Measurements from ENCODE around the gene C12orf76.
"Not testable (repeated sequence)": the region's sequence is repeated elsewhere in the genome, so short reads cannot be mapped to it uniquely, and the experiment has no call there.

Gene C12orf76

DNA sequence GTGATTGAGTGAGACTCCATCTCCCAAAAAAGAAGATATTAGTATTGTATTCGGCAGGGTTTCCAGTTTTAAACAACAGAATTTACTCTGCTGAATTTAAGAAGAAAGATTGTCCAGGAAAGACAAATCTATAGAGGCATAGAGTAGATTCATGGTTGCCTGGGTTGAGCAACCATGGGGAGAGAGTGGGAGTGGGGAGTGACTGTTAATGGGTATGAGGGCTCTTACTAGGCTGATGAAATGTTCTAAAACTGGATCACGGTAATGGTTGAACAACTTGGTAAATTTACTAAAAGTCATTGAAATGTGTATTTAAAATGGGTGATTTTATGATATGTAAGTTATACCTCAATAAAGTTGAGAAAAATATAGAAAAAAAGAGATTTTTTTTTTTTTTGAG is 13.9 kb upstream of the C12orf76 start:
- no peak for DNase-seq

DNA sequence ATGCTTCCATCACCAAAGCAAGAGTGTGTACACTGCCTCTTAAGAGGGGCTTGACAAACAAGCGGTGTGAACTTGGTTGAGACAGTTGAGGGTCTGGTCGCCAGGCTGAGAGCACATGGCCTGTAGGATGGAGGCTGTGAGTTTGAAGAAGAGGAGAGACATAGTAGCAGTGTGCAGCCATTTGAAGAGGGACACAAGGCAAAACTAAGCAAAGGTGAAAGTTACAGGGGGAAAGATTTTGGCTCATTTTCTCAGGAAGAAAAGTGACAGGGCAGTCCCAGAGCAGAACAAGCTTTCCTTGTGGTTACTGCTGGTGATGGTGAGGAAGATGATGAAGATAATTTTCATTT is 11.3 kb upstream of the C12orf76 start:
- no peak for DNase-seq

DNA sequence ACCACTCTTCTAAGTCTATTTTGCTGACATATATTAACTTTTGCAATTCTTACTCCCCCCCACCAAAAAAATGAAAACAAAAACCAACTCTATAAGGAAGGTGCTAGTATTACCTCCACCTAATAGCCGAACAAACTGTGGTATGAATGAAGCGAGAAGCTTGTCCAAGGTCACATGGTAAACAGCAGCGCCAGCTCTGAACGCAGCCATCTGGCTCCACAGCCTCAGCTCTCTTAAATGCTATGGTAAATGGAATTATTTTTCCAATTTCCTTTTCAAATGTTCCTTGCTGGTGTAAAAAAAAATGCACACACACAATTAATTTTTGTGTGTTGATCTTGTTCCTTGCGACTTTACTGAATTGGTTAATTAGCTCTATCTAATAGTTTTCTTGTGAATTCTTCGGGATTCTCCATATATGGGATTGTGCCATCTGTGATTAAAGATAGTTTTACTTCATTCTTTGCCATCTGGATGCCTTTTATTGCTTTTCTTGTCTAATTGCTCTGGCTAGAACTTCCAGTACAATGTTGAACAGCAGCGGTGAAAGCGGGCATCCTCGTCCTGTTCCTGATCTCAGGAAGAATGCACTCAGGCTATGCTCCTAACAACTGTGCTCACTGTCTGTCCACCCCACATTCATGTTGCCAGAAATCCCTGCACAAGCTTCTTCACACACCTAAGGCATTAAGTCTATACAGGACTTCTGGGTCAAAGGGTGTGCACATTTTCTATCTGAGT is 10.7 kb upstream of the C12orf76 start:
- no peak for DNase-seq

DNA sequence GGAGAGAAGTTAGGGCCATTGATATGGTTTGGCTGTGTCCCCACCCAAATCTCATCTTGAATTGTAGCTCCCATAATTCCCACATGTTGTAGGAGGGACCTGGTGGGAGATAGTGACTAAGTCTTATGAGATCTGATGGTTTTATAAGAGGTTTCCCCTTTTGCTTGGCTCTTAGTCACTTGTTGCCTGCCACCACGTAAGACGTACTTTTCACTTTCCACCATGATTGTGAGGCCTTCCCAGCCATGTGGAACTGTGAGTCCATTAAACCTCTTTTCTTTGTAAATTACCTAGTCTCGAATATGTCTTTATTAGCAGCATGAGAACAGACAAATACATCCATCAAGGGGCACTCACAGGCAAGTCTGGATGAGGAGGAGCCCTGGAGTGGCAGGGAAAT is 8.3 kb upstream of the C12orf76 start:
- DNase-seq, result not testable (repeated sequence)

DNA sequence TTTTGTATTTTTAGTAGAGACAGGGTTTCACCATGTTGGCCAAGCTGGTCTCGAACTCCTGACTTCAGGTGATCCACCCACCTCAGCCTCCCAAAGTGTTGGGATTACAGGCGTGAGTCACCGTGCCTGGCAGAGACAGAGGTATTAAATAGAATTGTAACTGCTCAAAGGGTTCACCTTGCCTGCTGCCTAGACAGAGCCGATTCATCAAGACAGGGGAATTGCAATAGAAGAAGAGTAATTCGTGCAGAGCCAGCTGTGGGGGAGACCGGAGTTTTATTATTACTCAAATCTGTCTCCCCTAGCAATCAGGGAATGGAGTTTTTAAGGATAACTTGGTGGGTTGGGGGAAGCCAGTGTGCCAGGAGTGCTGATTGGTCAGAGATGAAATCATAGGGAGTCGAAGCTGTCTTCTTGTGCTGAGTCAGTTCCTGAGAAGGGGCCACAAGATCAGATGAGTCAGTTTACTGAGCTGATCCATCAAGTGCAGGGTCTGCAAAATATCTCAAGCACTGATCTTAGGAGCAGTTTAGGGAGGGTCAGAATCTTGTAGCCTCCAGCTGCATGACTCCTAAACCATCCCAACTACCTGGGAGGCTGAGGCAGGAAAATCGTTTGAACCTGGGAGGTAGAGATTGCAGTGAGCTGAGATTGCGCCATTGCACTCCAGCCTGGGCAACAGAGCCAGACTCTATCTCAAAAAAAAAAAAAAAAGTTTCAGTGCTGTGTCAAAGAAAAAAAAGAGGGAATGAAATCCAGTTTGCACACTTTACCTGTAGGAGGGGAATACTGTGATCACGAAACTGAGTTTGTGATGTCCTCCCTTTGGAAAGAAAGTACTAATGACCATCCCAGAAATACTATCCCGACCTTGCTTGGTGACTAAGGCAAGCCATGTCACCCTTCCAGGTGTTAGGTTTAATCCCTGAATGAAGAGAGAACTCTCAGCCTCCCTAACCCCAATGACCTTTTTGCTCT is 7.3 kb upstream of the C12orf76 start:
- not testable (repeated sequence) for DNase-seq

DNA sequence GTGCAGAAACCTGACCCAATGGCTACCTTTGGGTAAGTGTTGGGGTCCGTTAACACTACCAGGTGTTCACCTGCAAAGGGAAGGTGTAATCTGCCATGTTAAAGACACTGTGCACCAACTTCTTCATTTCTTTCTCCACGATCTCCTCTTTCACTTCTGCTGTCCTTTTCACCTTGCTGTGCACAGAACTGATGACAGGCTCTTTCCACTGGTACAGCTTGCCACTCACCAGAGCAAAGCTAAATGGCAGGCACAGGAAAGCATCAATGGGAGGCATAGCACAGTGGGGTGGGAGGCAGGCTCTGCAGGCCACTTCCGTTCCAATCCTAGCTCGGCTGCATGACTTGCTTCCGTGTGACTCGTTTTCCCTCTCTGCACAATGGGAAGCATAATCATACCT is 2.6 kb upstream of the C12orf76 start:
- DNase-seq, result no peak

DNA sequence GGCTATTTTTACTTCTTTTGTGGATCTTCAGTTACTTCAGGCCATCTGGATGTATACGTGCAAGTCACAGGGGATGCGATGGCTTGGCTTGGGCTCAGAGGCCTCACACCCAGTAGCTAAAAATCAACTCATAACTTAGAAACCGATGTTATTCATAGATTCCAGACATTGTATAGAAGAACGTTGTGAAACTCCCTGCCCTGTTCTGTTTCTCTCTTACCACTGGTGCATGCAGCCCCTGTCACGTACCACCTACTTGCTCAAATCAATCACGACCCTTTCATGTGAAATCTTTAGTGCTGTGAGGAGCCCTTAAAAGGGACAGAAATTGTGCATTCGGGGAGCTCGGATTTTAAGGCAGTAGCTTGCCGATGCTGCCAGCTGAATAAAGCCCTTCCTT is 1.3 kb upstream of the C12orf76 start:
- not testable (repeated sequence) for DNase-seq

DNA sequence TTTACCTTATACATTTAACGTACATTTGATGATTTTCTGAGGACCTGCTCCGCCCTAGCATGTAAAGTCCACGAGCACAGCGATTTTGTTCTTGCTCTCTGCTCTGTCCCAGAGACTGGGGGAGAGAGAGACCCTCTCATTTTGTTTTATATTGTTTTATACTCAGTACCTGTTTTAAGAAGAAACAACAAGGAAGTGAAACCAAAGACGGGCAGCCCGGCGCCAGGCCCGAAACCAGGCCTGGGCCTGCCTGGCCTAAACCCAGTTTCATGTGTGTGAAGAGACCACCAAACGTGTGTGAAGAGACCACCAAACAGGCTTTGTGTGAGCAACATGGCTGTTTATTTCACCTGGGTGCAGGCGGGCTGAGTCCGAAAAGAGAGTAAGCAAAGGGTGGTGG is 712 bp upstream of the C12orf76 start:
- DNase-seq, result not testable (repeated sequence)

DNA sequence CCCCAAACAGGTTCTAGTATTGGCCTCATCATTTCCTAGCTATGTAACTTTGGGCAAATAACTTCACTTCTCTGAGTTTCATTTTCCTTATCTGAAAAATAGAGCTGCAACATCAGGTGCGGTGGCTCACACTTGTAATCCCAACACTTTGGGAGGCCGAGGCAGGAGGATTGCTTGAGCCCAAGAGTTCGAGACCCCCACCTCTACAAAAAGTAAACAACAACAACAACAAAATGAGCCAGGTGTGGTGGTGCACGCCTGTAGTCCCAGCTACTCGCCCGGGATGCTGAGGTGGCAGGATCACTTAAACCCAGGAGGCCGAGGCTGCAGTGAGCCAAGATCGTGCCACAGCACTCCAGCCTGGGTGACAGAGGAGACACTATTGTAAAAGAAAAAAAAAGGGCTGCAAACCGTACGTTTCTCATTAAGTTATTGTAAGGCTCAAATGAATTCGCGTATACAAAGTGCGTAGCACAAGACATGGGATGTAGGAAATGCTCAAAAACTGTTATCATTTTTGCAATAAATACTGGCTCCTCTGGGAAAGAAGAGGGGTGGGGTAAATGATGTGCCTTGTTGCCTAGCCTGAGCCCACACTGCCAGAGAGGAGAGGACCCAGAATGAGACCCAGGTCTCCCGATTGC is 903 bp downstream of the C12orf76 start:
- no peak for DNase-seq

DNA sequence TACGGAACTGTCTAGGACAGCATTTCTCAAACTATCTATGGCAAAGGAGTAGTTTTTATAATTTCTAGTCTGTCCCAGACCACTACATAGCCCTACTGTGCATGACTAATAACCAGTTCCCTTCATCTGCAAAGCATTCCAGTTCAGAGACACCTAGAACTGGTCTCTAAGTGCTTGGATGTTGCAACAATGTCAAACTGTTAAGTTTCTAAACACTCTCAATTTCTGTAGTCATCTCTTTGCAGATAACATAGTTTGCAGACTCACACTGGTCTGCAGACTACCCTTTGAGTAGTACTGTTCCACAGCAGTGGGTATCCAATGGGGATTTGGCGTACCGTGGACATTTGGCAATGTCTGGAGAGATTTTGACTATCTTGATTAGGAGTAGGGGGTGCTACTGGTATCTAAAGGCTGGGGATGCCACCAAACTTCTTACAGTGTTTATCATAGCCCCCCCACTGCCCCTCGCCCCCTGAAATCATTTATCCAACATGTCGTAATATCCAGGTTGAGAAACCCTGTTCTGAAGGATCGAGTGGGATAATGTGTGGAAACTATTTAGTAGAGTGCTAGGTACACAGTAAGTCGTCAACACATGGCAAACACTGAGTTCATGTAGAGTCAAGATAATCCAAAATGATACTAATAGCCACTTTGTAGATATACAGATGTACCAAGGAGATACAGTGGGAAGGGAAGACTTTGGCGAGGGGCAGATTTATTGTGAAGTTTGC is 1.7 kb downstream of the C12orf76 start:
- no peak for DNase-seq

DNA sequence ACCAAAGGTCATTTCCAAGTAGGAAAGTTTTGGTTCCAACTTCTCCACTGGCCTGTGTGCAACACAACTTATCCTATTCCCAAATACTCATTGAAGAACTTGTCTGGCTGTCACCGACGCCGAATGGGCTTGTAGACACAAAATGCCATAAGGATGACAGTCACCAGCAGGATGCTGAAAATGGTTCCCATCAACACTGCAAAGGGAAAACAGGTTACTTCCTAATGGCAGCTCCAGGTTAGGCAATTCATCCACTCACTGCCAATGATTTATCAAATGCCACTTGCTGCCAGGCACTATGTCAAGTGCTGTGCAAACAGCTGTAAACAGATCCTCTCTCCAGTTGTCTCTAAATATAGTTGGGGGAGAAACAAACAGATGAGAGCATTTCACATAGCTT is 6.1 kb downstream of the C12orf76 start:
- DNase-seq, result no peak

DNA sequence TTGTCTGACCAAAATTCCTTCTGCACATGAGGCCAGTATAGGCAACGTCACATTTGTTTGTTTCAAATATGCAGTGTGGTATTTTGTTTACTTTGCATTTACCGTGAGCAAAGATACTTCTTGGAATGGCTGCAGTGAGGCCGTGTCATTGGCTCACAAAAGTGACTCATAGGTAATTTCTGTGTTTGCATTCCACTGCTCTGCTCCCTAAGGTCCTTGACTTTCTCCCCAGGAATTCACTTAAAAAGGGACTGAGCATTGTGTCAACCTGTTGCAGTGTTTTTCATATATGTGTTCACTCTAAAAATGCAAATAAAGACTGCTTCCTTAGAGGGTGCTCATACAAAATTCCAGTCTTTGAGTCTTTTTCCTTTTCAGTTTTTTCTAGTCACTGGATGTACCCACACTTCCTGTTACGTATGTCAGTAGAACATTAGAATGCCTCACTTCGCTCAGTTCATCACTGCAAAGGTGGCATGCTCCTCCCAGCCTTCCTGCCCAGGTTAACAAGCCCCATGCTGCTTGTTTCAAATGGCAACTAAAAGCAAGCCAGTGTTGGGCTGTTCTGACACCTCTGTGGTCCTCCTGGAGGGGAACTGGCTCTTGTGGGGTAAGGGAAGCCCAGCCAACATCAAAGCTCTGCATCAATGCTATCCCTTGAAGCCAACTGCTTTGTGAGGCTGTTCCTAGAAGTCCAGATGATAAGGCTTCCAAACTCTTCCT is 9.1 kb downstream of the C12orf76 start:
- no peak for DNase-seq

DNA sequence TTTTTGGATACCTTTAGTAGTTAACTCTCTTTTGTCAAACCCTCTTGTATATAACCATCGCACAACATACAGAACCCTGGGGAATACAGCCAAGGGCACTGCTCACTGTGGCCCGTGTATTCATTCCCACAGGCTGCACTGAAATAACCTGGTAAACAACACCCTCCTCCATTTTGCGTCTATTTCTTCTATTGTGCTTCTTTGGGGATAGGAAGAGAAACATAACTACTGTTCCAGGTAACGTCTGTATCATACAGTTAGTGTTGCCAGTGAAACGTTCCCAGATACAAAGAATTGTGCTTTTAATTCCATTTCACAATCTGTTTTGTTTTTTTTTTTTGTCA is 9.6 kb downstream of the C12orf76 start:
- DNase-seq, result no peak

DNA sequence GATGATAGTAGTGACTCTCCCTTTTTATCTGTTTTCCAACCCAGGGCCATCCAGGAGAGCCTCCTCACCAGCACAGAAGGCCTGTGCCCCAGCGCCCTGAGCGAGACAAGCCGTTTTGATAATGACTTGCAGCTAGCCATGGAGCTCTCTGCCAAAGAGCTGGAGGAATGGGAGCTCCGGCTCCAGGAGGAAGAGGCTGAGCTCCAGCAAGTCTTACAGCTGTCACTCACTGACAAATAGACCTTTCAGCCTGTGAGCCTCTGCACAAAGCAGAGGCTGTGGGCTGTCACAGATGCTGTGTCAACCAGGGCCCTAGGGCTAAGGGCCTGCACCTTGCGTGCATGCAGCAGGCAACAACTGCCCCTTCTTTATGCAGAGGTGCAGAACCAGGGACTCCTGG is 11.0 kb downstream of the C12orf76 start:
- DNase-seq, result no peak

DNA sequence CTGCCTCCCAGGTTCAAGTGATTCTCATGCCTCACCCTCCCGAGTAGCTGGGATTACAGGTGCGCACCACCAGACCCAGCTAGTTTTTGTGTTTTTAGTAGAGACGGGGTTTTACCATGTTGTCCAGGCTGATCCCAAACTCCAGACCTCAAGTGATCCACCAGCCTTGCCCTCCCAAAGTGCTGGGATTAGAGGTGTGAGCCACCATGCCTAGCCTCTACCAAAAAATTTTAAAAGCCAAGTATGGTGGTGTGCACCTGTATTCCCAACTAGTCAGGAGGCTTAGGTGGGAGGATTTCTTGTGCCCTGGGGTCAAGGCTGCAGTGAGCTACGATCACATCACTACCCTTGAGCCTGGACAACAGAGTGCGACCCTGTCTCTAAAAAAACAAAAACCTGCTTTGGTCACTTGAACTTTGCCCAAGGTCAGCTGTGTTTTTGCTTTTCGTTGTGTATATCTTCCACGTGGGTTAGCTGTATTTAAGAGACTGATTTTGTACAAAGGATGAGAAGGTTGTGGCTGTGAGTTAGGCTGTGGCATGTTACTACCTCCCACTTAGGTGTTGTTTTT is 12.7 kb downstream of the C12orf76 start:
- DNase-seq, result no peak

DNA sequence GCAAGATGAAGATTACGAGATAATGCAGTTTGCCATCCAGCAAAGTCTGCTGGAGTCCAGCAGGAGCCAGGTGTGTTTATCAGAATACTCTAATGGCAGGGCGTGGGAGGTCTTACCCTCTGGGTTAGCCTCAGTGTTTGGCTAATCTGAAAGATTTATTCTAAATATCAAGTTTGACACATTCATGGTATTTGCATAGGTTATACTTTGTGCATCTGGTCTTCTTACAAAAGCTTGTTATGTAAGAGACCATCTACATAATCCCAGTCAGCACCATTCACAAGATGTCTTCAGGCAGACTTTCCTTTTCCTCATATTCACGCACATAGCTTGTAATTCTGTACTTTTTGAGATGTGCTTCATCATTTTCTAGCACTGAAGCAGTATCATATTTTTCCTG is 14.4 kb downstream of the C12orf76 start:
- DNase-seq, result no peak

DNA sequence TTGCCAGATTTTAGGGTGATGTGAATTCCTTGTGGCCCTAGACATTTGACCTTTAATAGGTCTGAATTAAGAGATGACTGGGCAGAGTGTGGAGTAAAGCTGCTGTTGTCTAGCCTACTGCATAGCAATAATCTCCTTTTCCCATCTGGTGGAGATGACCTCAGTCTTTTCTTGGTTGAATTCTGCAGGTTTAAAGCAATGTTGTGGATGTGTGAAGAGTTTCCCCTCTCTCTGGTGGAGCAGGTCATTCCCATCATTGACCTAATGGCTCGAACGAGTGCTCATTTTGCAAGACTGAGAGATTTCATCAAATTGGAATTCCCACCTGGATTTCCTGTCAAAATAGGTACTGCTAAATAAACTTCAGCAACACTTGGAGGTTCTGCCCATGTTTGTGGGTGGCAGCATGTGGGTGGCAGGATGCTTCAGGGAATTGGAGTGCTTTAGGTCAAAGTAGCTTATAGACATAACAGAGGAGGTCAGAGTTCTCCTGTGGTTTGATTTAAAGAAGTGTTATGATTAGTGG is 19.0 kb downstream of the C12orf76 start:
- no peak for DNase-seq

DNA sequence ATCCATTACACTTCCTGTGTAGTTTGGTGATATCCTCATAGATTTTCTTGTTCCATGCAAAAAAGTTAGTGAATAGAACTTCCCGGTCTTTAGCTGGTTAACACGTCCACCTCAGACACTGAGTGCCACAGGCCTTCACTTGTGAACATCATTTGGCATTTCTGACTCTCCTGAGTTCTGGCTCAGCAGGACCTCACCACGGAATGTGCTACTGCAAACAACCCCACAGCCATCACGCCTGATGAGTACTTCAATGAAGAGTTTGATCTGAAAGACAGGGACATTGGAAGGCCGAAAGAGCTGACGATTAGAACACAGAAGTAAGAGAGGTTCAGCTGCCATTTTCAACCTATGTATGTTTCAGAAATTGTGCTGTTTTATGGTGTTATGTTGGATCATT is 20.0 kb downstream of the C12orf76 start:
- DNase-seq, result no peak

DNA sequence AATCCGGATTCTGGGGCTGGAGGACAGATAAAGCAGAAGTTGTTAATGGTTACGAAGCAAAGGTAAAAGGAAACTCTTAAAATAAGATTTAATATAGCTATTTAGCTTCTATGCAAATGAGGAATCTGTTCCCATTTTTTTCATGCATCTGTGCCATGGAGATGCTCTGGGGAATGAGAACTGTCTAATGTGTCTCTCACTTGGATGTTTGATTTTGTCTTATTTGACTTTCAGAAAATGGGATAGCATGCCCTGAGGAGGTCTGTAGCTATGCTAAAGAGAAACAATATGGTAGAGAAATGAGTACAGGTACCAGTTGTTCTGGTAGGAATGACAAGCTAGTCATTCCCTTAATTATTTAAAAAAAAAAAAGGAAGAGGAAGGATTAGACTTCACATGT is 24.3 kb downstream of the C12orf76 start:
- DNase-seq, result no peak

DNA sequence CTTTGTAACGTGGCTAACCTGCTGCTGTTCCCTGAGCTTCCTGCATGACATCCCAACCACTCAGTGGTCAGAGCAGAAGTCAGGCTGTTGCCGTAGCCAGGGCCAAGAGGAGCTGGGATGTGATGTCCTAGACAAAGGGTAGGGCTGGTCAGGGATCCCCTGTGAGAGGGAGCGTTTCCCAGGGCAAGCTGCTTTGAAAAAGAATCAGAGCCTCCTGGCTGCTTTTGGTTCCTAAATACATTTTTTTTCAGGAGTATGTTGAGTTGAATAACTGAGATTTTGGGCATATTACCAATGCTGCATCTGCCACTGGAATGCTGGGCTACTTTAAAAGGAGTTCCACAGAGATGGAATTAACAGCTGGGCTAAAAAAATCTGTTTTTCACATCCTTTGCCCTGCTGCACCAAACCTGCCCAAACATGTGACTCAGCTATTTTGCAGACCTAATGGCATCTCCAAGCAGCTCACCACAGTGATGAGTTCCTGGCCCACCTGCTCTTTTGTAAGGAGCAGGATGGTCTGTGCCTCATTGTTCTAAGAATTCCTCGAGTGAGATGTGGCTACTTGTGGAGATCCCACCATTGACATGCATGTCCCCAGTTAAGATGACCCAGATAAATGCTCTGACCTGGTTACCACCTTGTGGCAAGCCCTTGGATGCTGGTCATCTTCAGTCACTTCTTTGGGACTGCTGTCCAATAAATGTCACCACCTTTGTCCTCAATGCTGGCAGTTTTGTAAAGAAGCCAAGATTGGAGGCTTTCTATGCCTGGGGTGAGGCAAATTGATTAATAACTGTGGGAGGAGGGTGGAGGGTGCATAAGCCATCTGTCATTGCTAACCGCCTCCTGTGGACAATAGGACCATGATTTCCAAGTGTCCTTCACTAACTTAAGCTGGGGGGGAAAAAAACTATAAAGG is 25.0 kb downstream of the C12orf76 start:
- DNase-seq, result no peak

DNA sequence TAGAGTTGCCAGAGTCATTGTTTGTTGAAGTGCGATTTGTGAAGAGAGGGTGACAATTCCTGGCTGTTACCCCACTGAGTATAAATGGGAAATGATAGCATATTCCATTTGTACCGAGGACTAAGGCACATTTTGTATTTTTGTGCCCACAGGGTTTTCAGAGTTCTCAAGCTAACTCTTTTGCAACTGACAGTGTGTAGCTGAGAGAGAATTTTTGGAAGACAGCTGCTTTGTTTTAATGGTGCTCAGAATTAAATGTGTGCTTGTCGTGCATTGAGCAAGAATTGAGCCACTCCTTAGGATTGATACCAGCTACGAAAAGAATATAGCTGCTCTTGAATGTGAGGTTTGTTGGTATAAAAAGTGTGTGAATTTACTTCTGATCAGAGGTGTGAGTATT is 27.4 kb downstream of the C12orf76 start:
- DNase-seq, result no peak

Measured in activated CD4-positive, CD25-positive, alpha-beta regulatory T cell treated with anti-CD3 and anti-CD28 coated beads, Interleukin-2, amount 50 U/mL, for 72 hours (primary cell).